Astrocyte of the spinal cord (primary cell): ENCODE results near the gene DNM1L.
A peak's percentile ranks its signal among the peaks of the same experiment; 100 is the strongest.

Experiments
- DNase-seq: peaks from one replicate; pipeline ENCODE4 v3.0.0; 2011; ENCODE audit warnings: low read depth, low spot score
- H3K4me3 ChIP-seq: 2 replicates; pipeline ENCODE4 v1.5.1; 2011; ENCODE audit warnings: low read depth, mild to moderate bottlenecking, low read length, moderate library complexity
- in situ Hi-C: cut with HindIII; loops from 2 replicates; pipeline ENCODE4 v1.10.0; 2017; ENCODE audit warnings: low sequenced_read_pairs
- TF ChIP-seq, protein P1 (sequence below): IDR thresholded peaks from 2 replicates; pipeline ENCODE4 v1.5.1; 2012; ENCODE audit warnings: low read depth, mild to moderate bottlenecking, low read length, inconsistent platforms

The DNM1L gene

DNA sequence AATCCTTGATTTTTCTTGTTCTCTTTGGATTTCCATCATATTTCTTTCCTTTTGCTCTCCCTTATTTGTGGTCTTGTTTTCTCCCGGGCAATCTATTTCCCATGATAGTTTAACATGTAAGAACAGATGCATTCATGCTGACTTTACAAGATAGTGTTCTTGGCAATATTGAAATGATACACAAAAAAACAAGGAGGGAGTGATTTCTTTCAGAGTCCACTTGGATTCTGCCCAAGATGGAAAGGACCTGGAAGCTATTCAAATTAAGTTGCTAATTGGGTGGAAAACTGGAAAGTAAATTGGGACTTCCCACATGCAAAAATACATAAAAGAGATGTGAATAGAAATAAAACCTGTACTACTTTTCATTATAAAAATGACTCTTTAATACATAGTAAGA lies 91.0 kb downstream of the DNM1L start:
- TF ChIP-seq, protein P1, sequence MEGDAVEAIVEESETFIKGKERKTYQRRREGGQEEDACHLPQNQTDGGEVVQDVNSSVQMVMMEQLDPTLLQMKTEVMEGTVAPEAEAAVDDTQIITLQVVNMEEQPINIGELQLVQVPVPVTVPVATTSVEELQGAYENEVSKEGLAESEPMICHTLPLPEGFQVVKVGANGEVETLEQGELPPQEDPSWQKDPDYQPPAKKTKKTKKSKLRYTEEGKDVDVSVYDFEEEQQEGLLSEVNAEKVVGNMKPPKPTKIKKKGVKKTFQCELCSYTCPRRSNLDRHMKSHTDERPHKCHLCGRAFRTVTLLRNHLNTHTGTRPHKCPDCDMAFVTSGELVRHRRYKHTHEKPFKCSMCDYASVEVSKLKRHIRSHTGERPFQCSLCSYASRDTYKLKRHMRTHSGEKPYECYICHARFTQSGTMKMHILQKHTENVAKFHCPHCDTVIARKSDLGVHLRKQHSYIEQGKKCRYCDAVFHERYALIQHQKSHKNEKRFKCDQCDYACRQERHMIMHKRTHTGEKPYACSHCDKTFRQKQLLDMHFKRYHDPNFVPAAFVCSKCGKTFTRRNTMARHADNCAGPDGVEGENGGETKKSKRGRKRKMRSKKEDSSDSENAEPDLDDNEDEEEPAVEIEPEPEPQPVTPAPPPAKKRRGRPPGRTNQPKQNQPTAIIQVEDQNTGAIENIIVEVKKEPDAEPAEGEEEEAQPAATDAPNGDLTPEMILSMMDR, result no peak
- in situ Hi-C loops, result no loop called here

DNA sequence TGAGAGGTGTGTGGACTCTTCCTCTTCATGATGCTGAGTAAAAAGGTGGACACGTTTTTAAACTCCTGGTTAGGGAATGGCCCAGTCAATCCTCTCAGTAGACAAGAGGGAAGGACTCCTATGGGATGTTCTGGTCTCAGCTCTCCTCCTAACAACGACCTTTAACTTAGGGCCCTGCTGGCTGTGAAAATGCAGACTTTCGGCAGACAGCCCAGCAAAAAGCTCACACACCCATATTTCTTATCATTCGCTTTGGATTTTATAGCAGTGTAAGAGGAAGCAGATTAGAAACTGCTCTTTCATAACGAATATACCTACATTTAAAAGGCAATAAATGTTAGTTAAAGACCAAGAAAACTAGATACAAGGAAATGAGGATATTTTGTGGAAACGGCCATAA lies 94.6 kb downstream of the DNM1L start:
- in situ Hi-C loops, result no loop called here
- TF ChIP-seq, protein P1, result no peak
- no peak overlapping the region for H3K4me3 ChIP-seq
- DNase-seq, result no peak

More for the DNA sequence above, 91.0 kb downstream of the DNM1L start:
- H3K4me3 ChIP-seq, result no peak overlapping the region
- no peak for DNase-seq

DNA sequence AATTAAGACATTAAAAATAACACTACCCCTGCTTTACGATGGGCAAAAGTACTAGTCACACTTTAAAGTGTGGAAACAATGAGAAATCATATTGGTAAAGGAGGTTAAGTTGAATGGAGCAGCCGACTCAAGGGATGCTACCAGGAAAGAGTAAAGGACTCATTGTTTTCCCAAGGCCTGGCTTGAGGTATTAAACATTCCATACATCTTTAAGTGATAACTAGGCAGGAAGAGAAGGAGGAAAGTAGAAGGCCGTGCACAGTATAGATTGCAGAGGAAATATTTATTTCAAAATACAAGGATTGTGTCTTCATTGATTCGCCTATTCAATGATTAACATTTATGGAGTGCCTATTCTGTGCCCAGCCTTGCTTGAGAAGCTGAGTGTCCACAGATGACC lies 97.2 kb downstream of the DNM1L start:
- DNase-seq, result no peak
- no peak overlapping the region for H3K4me3 ChIP-seq
- in situ Hi-C loops, result no loop called here
- TF ChIP-seq, protein P1, result no peak

DNA sequence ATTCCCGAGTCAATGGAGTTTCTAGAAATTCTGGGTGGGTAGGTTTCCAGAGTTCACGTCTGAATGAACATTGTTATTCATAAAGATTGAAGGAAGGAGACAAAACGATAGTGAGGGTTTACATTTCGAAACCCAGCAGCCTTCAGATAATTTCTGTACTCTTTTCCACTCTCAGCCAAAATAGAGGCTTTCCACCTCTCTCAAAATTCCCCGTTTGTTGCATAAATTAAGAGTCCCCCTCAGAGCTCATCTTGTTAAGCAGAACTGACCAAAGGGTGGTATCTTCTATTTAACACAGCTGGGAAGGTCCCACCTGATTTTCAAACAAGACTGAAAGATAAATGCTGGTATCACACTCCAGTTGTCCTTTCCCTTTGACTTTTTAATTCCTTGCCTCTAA lies 98.1 kb downstream of the DNM1L start:
- in situ Hi-C loops, result no loop called here
- DNase-seq, result no peak
- TF ChIP-seq, protein P1, result no peak
- H3K4me3 ChIP-seq, result no peak overlapping the region

DNA sequence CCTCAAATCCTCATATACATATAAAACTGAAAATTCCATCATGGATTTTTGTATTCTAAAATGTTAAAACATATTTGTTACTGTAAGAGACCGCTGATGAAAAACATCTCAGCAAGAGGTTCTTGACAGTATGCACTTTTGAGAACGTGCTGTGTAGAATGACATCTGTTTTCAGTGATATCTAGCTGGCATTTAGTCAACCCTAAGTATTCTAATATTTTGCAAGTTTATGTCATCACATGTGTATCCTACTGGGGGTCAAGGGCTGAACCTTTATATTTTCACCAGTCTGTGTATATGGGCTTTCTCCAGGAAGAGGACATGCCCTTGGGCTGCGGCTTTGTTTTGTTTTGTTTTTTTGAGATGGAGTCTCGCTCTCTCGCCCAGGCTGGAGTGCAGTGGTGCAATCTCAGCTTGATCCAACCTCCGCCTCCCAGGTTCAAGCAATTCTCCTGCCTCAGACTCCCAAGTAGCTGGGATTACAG lies 98.6 kb downstream of the DNM1L start:
- in situ Hi-C loops, result no loop called here
- TF ChIP-seq, protein P1, result no peak
- no peak overlapping the region for H3K4me3 ChIP-seq
- peak; percentile 17 for DNase-seq

DNA sequence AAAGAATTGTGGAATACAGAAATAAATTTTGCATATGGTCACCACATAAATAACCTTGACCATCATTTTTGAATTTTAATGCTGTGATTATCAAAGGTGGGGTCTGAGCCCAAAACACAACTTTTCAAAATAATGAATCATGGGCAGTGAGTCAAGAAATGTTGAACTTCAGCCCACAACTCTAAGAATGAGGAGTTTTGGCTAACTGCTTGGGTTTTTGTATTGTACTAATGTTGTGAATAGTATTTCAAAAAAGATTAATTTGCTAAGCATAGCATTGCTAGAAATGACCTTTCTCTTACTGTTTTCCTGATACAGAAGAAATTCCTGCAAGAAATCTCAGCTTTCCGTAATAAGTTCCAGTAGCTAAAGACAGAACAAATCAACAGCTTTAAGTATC lies 101.0 kb downstream of the DNM1L start:
- in situ Hi-C loops, result no loop called here
- TF ChIP-seq, protein P1, result no peak
- H3K4me3 ChIP-seq, result no peak overlapping the region
- DNase-seq, result peak; percentile 3

DNA sequence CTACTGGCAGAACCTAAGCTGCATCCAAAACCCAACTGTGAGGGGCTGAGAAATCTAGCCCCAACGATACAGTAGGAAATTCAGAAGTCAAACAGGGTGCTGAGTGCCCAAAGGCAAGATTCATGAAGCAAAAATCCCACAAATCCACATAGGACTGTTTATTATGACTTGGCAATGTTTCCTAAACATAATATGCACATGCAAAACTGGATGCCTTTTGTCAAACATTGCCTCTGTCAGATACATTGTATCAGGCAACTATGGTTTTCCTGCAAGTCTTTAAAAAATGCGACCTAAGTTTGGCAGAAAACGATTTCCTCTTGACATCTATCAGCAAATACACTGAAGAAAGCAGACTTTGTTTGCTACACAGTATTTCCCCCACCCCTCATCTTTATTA lies 103.9 kb downstream of the DNM1L start:
- TF ChIP-seq, protein P1, result no peak
- DNase-seq, result no peak
- H3K4me3 ChIP-seq, result no peak overlapping the region
- in situ Hi-C loops, result no loop called here
